ENCODE measurements around the gene DNM3.
"Not testable (repeated sequence)": the region's sequence is repeated elsewhere in the genome, so short reads cannot be mapped to it uniquely, and the experiment has no call there.

DNM3 gene

GRCh38 chr1:172345077-172345476, 503.8 kb downstream of the DNM3 start:
- DNase-seq, result no peak

- no peak for DNase-seq
Measured at GRCh38 chr1:172347416-172347815, 506.1 kb downstream of the DNM3 start.

- DNase-seq, result no peak
Measured at GRCh38 chr1:172350856-172351255, 509.6 kb downstream of the DNM3 start.

- no peak for DNase-seq
Measured at GRCh38 chr1:172351346-172351745, 510.0 kb downstream of the DNM3 start.

- no peak for DNase-seq
Measured at GRCh38 chr1:172351754-172352161, 510.5 kb downstream of the DNM3 start.

- no peak for DNase-seq
Measured at GRCh38 chr1:172352435-172352834, 511.1 kb downstream of the DNM3 start.

- no peak for DNase-seq
Measured at GRCh38 chr1:172354291-172355274, 513.3 kb downstream of the DNM3 start.

GRCh38 chr1:172356620-172357019, 515.3 kb downstream of the DNM3 start:
- DNase-seq, result no peak

GRCh38 chr1:172357753-172358385, 516.6 kb downstream of the DNM3 start:
- DNase-seq, result no peak

GRCh38 chr1:172359491-172359999, 518.2 kb downstream of the DNM3 start:
- DNase-seq, result no peak

- DNase-seq, result no peak
Measured at GRCh38 chr1:172360511-172360910, 519.2 kb downstream of the DNM3 start.

GRCh38 chr1:172360985-172361384, 519.7 kb downstream of the DNM3 start:
- no peak for DNase-seq

GRCh38 chr1:172363852-172364251, 522.6 kb downstream of the DNM3 start:
- DNase-seq, result no peak

- not testable (repeated sequence) for DNase-seq
Measured at GRCh38 chr1:172371646-172372045, 530.3 kb downstream of the DNM3 start.

- no peak for DNase-seq
Measured at GRCh38 chr1:172373864-172374263, 532.6 kb downstream of the DNM3 start.

GRCh38 chr1:172375211-172375631, 533.9 kb downstream of the DNM3 start:
- DNase-seq, result no peak

GRCh38 chr1:172376431-172376830, 535.1 kb downstream of the DNM3 start:
- DNase-seq, result no peak

GRCh38 chr1:172377565-172377964, 536.3 kb downstream of the DNM3 start:
- DNase-seq, result no peak

GRCh38 chr1:172378109-172378760, 536.9 kb downstream of the DNM3 start:
- DNase-seq, result no peak

GRCh38 chr1:172380441-172381244, 539.3 kb downstream of the DNM3 start:
- no peak for DNase-seq

- no peak for DNase-seq
Measured at GRCh38 chr1:172381946-172382345, 540.6 kb downstream of the DNM3 start.

- DNase-seq, result no peak
Measured at GRCh38 chr1:172382406-172382805, 541.1 kb downstream of the DNM3 start.

Measured in NCI-H1417 treated with DMSO at 0.1 percent for 48 hours (cell line).